GM19395 (cell line): ENCODE results near the gene KHK.
"Not testable (repeated sequence)": the region's sequence is repeated elsewhere in the genome, so short reads cannot be mapped to it uniquely, and the experiment has no call there.

ENCODE experiments used
- ATAC-seq: cut with Tn5 transposase; IDR thresholded peaks from one replicate; pipeline ENCODE4 v1.9.1; 2021; ENCODE audit warnings: mild to moderate bottlenecking, moderate library complexity; ENCODE audit not compliant: unreplicated experiment

Gene KHK

GRCh38 chr2:27059141-27059820 is 27.3 kb upstream of the KHK start:
- ATAC-seq = no peak

GRCh38 chr2:27060323-27060722 is 26.2 kb upstream of the KHK start:
- no peak for ATAC-seq

- ATAC-seq = no peak
Measured at GRCh38 chr2:27065128-27065527, 21.4 kb upstream of the KHK start.

- no peak for ATAC-seq
Measured at GRCh38 chr2:27067385-27067784, 19.2 kb upstream of the KHK start.

- no peak for ATAC-seq
Measured at GRCh38 chr2:27069436-27069835, 17.1 kb upstream of the KHK start.

- no peak for ATAC-seq
Measured at GRCh38 chr2:27069961-27070618, 16.5 kb upstream of the KHK start.

- ATAC-seq = no peak
Measured at GRCh38 chr2:27070653-27071276, 15.8 kb upstream of the KHK start.

GRCh38 chr2:27071277-27071989 is 15.1 kb upstream of the KHK start, which contains the start of gene OST4:
TSS of gene OST4 (minus strand) at chr2:27071654.
- peak; percentile 82 for ATAC-seq

GRCh38 chr2:27071990-27072830 is 14.4 kb upstream of the KHK start:
- ATAC-seq = peak; percentile 26

- ATAC-seq = no peak
Measured at GRCh38 chr2:27072920-27073319, 13.7 kb upstream of the KHK start.

- ATAC-seq = no peak
Measured at GRCh38 chr2:27073782-27074181, 12.8 kb upstream of the KHK start.

- ATAC-seq = no peak
Measured at GRCh38 chr2:27074738-27075565, 11.6 kb upstream of the KHK start.

GRCh38 chr2:27075566-27075871 is 11.1 kb upstream of the KHK start:
- not testable (repeated sequence) for ATAC-seq

- no peak for ATAC-seq
Measured at GRCh38 chr2:27076323-27076722, 10.2 kb upstream of the KHK start.

GRCh38 chr2:27077231-27077630 is 9.3 kb upstream of the KHK start:
- ATAC-seq = no peak

GRCh38 chr2:27078267-27079194 is 8.0 kb upstream of the KHK start, which contains the start of gene EMILIN1:
TSS of gene EMILIN1 (plus strand) at chr2:27078615. CDS start at chr2:27079066, 451 bp downstream.
- ATAC-seq = no peak

- ATAC-seq = no peak
Measured at GRCh38 chr2:27079233-27080139, 7.1 kb upstream of the KHK start.

- ATAC-seq = no peak
Measured at GRCh38 chr2:27080140-27080469, 6.5 kb upstream of the KHK start.
